Thoracic aorta (tissue), 2 donors: ENCODE measurements around the gene SLC38A8. TPM values are rescaled to one million over a fixed set of nuclear protein-coding genes. Genes with fewer than 3 reads are reported as not detected.

ENCODE experiments used
- ATAC-seq: fragments of 150-250 bp; one replicate; pipeline ENCODE4 v1.8.0; 2017; ENCODE audit warnings: low read depth; ENCODE audit not compliant: insufficient number of reproducible peaks, low FRiP score
- DNase-seq: peaks from one replicate; pipeline ENCODE4 v3.0.0-alpha.2; 2020; ENCODE audit warnings: low spot score
- H3K27ac ChIP-seq, 2 donors: fragments of 200-600 bp; sonication (generic); 1 replicate in 1 of 2; 2 replicates in 1 of 2; pipeline ENCODE4 v1.5.1; 2016; ENCODE audit warnings: mild to moderate bottlenecking in 2 of 2, moderate library complexity in 2 of 2
- H3K27me3 ChIP-seq: fragments of 200-600 bp; sonication (generic); replicated peaks from 2 replicates; pipeline ENCODE4 v1.6.0; 2016; ENCODE audit warnings: mild to moderate bottlenecking; ENCODE audit not compliant: insufficient read depth
- H3K36me3 ChIP-seq: fragments of 200-600 bp; sonication (generic); one replicate; pipeline ENCODE4 v1.5.1; 2016
- H3K4me1 ChIP-seq, 2 donors: fragments of 200-600 bp; sonication (generic); 1 replicate in 1 of 2; 2 replicates in 1 of 2; pipeline versions ENCODE4 v1.5.1 to v1.6.0; 2016; ENCODE audit warnings: low read depth in 2 of 2, mild to moderate bottlenecking in 1 of 2; ENCODE audit not compliant: control insufficient read depth in 1 of 2
- H3K4me3 ChIP-seq: fragments of 200-600 bp; sonication (generic); 2 replicates; pipeline ENCODE4 v1.5.1; 2016; ENCODE audit warnings: mild to moderate bottlenecking
- H3K9me3 ChIP-seq: fragments of 200-600 bp; sonication (generic); 2 replicates; pipeline ENCODE4 v1.5.1; 2016
- CTCF ChIP-seq: fragments of 200-600 bp; sonication (generic); IDR thresholded peaks from one replicate; pipeline ENCODE4 v1.5.1; 2019; ENCODE audit warnings: antibody characterized with exemption
- total RNA-seq, 2 donors: library from RNA; depleted of rRNA; stranded (reverse); fragments of >200 nt; gene quantifications; one replicate each; pipeline versions ENCODE4 v1.1.0 to v1.2.3, GENCODE V29; 2016

SLC38A8 gene
- total RNA-seq, 2 donors from 2014 or later: not detected

GRCh38 chr16:84055366-84055765 is 12.8 kb upstream of the SLC38A8 start:
- no peak for TF ChIP-seq CTCF
- Histone ChIP-seq H3K9me3 (no peaks in the 10 kb centered on the region), H3K36me3 (peaks cover 54% of the 10 kb centered on the region), H3K27ac (no peak overlapping the region), H3K4me1 (no peaks in the 10 kb centered on the region), H3K4me3 (no peak overlapping the region), H3K27me3 (no peaks in the 10 kb centered on the region)
- DNase-seq: no peak
- ATAC-seq: no peak

GRCh38 chr16:84054916-84055315 is 12.3 kb upstream of the SLC38A8 start:
- H3K27me3 ChIP-seq: no peaks in the 10 kb centered on the region
- peaks cover 56% of the 10 kb centered on the region for H3K36me3 ChIP-seq
- H3K9me3 ChIP-seq: no peaks in the 10 kb centered on the region
- ATAC-seq (no peak), DNase-seq (no peak)
- no peak overlapping the region for H3K27ac ChIP-seq
- no peak for TF ChIP-seq CTCF
- H3K4me3 ChIP-seq: no peak overlapping the region
- no peaks in the 10 kb centered on the region for H3K4me1 ChIP-seq

- no peak for TF ChIP-seq CTCF
- DNase-seq: no peak
- H3K4me3 ChIP-seq: no peak overlapping the region
- peaks cover 56% of the 10 kb centered on the region for H3K36me3 ChIP-seq
- ATAC-seq: no peak
- H3K27ac ChIP-seq: no peak overlapping the region
- no peaks in the 10 kb centered on the region for H3K27me3 ChIP-seq
- H3K9me3 ChIP-seq: no peaks in the 10 kb centered on the region
- no peaks in the 10 kb centered on the region for H3K4me1 ChIP-seq
Measured at GRCh38 chr16:84054271-84054670, 11.7 kb upstream of the SLC38A8 start.

- DNase-seq (no peak), ATAC-seq (no peak)
- TF ChIP-seq CTCF: no peak
- no peak overlapping the region for H3K27ac ChIP-seq
- no peak overlapping the region for H3K4me3 ChIP-seq
- peaks cover 46% of the 10 kb centered on the region for H3K36me3 ChIP-seq
- no peaks in the 10 kb centered on the region for H3K9me3 ChIP-seq
- H3K4me1 ChIP-seq: no peaks in the 10 kb centered on the region
- no peaks in the 10 kb centered on the region for H3K27me3 ChIP-seq
Measured at GRCh38 chr16:84053237-84053636, 10.6 kb upstream of the SLC38A8 start.

GRCh38 chr16:84052071-84052622 is 9.6 kb upstream of the SLC38A8 start:
- Histone ChIP-seq H3K36me3 (peaks cover 39% of the 10 kb centered on the region), H3K4me1 (no peaks in the 10 kb centered on the region), H3K4me3 (no peak overlapping the region), H3K9me3 (no peaks in the 10 kb centered on the region), H3K27ac (no peak overlapping the region), H3K27me3 (no peaks in the 10 kb centered on the region)
- TF ChIP-seq CTCF: no peak
- no peak for DNase-seq
- ATAC-seq: no peak
